HepG2 (cell line): ENCODE results near the gene NFYC. TPM values are rescaled to one million over a fixed set of nuclear protein-coding genes. Genes with fewer than 3 reads are reported as not detected.
A peak's percentile ranks its signal among the peaks of the same experiment; 100 is the strongest.

Experiments
- ATAC-seq: fragments of 200-7000 bp; cut with Tn5 transposase; 3 replicates; pipeline ENCODE4 v1.9.1; 2020; ENCODE audit warnings: mild to moderate bottlenecking, moderate library complexity
- BruUV-seq: library from RNA; stranded (reverse); fragments of 400-500 nt; replicated peaks from 2 replicates; lab custom pipeline; 2021; lab: Mats Ljungman, UMichigan
- CTCF ChIA-PET: fragments of 300-600 bp; formaldehyde crosslinking; extraction: SDS; loops from one replicate; lab custom pipeline; 2021; ENCODE audit warnings: low total read pairs, inconsistent platforms, low intra/inter-chr PET ratio; lab: Yijun Ruan, JAX
- POLR2A ChIA-PET: fragments of 350-600 bp; sonication (Branson Sonifier 250); formaldehyde crosslinking; loops from one replicate; lab custom pipeline; 2020; ENCODE audit warnings: antibody characterized with exemption, inconsistent platforms; lab: Yijun Ruan, JAX
- DNase-seq: peaks from one replicate; pipeline ENCODE4 v3.0.0-alpha.2; 2015; ENCODE audit warnings: low spot score
- FAIRE-seq: peaks from 3 replicates; lab custom pipeline; 2011; peaks lifted over from hg19 to GRCh38; lab: Jason Lieb, UNC
- H2AFZ ChIP-seq: one replicate; pipeline ENCODE4 v1.6.1; 2011; ENCODE audit warnings: low read length, inconsistent platforms
- H3K27ac ChIP-seq: fragments of 300-600 bp; 3 replicates; pipeline ENCODE4 v1.8.0; 2011; ENCODE audit warnings: mixed run types, mild to moderate bottlenecking, mixed read lengths, low read length, inconsistent platforms; ENCODE audit not compliant: insufficient read depth; ENCODE audit errors: extremely low read length
- H3K27me3 ChIP-seq, 2 experiments: fragments of 200-600 bp in 1 of 2; 2 replicates in 1 of 2; 3 replicates in 1 of 2; pipeline versions ENCODE4 v1.6.0 to v1.8.0; 2011; ENCODE audit warnings: low read length in 2 of 2, mild to moderate bottlenecking in 2 of 2, moderate library complexity in 2 of 2, inconsistent platforms in 1 of 2; ENCODE audit not compliant: insufficient read depth in 2 of 2, control insufficient read depth in 1 of 2
- H3K36me3 ChIP-seq, 2 experiments: fragments of 200-600 bp in 1 of 2; replicated peaks in 1 of 2; 2 replicates in 1 of 2; 3 replicates in 1 of 2; pipeline versions ENCODE4 v1.5.1 to v1.8.0; 2011; ENCODE audit warnings: low read length in 2 of 2, inconsistent platforms in 1 of 2; ENCODE audit not compliant: insufficient read depth in 2 of 2, control insufficient read depth in 1 of 2
- H3K4me1 ChIP-seq: 2 replicates; pipeline ENCODE4 v1.5.1; 2012; ENCODE audit warnings: low read length, inconsistent platforms; ENCODE audit not compliant: insufficient read depth
- H3K4me2 ChIP-seq: 2 replicates; pipeline ENCODE4 v1.6.0; 2011; ENCODE audit warnings: low read depth, low read length, inconsistent platforms
- H3K4me3 ChIP-seq, 3 experiments: fragments of 200-600 bp in 1 of 3; sonication (generic), shearing (Covaris generic) in 1 of 3; replicated peaks in 1 of 3; 2 replicates each; pipeline ENCODE4 v1.5.1; 2011 to 2016; ENCODE audit warnings: low read length in 3 of 3, inconsistent platforms in 2 of 3, low read depth in 2 of 3, mild to moderate bottlenecking in 2 of 3, control low read depth in 1 of 3, mixed read lengths in 1 of 3; ENCODE audit not compliant: insufficient read depth in 1 of 3
- H3K79me2 ChIP-seq: one replicate; pipeline ENCODE4 v1.6.1; 2011; ENCODE audit warnings: low read length, inconsistent platforms; ENCODE audit not compliant: insufficient read depth
- H3K9ac ChIP-seq: 2 replicates; pipeline ENCODE4 v1.6.0; 2011; ENCODE audit warnings: mild to moderate bottlenecking, low read depth, low read length, inconsistent platforms; ENCODE audit not compliant: insufficient read depth
- H3K9me3 ChIP-seq: 2 replicates; pipeline ENCODE4 v1.5.1; 2012; ENCODE audit warnings: mild to moderate bottlenecking, low read length
- H4K20me1 ChIP-seq: 2 replicates; pipeline ENCODE4 v1.6.0; 2011; ENCODE audit warnings: inconsistent platforms, mild to moderate bottlenecking, low read length, moderate library complexity; ENCODE audit not compliant: insufficient read depth
- ZMAT3 ChIP-seq: sonication (generic); formaldehyde crosslinking; conservative IDR thresholded peaks from 2 replicates; pipeline ENCODE4 v1.7.0; 2021; ENCODE audit warnings: missing genetic modification reagents
- ZNF646 ChIP-seq: sonication (generic); formaldehyde crosslinking; IDR thresholded peaks from 2 replicates; pipeline ENCODE4 v1.9.0; 2021; ENCODE audit warnings: mild to moderate bottlenecking, missing genetic modification reagents
- ZZZ3 ChIP-seq: sonication (generic); formaldehyde crosslinking; IDR thresholded peaks from 2 replicates; pipeline ENCODE4 v1.4.0; 2020; ENCODE audit warnings: missing genetic modification reagents, mild to moderate bottlenecking, borderline replicate concordance
- WGBS: methylation state at CpG from one replicate; pipeline ENCODE4 v1.1.6; 2017; ENCODE audit warnings: low lambda C conversion rate; 5-methylcytosine and 5-hydroxymethylcytosine counted together
- in situ Hi-C: cut with HindIII; loops from 2 replicates; pipeline ENCODE4 v1.10.0; 2017; ENCODE audit warnings: low pct_unique_long_range_greater_than_20kb; ENCODE audit not compliant: extremely low pct_ligation_motif_present
- intact Hi-C: fragments of 100-400 bp; cut with micrococcal nuclease; formaldehyde crosslinking; loops from one replicate; pipeline ENCODE4 v1.10.0; 2022; ENCODE audit not compliant: unreplicated experiment
- polyA plus RNA-seq, 8 experiments: library from polyadenylated mRNA; depleted of rRNA in 3 of 8; stranded (reverse) in 7 of 8; unstranded in 1 of 8; fragments of >200 nt; fragmentation: Illumina TruSeq in 4 of 8; extraction: Trizol in 4 of 8; gene quantifications; 2 replicates each; pipeline versions ENCODE4 v1.2.1 to v1.2.3, GENCODE V29; 2011 to 2016; ENCODE audit warnings: low read depth in 4 of 8, missing spikeins in 1 of 8, mixed read lengths in 1 of 8; ENCODE audit not compliant: insufficient read depth in 1 of 8
- total RNA-seq, 5 experiments: library from RNA; depleted of rRNA; stranded (reverse); fragments of >200 nt; fragmentation: Illumina TruSeq; extraction: Trizol; gene quantifications; 2 replicates each; pipeline ENCODE4 v1.2.3, GENCODE V29; 2016; ENCODE audit warnings: low read depth in 1 of 5
- TF ChIP-seq, protein P1 (sequence below): sonication (generic); formaldehyde crosslinking; IDR thresholded peaks from 2 replicates; pipeline ENCODE4 v1.9.0; 2021; ENCODE audit warnings: missing genetic modification reagents, borderline replicate concordance
- TF ChIP-seq, protein P2 (sequence below): sonication (generic); formaldehyde crosslinking; IDR thresholded peaks from 2 replicates; pipeline ENCODE4 v1.4.0; 2020; ENCODE audit warnings: missing genetic modification reagents
- TF ChIP-seq, protein P3 (sequence below): sonication (generic); formaldehyde crosslinking; IDR thresholded peaks from 2 replicates; pipeline ENCODE4 v1.4.0; 2020; ENCODE audit warnings: missing genetic modification reagents, borderline replicate concordance

NFYC gene
- total and polyA plus RNA-seq, 2 of the 13 experiments (the other 11 are each of a cell fraction or from before 2014, with no cell fraction given) = 33.9 to 73.7 TPM

DNA sequence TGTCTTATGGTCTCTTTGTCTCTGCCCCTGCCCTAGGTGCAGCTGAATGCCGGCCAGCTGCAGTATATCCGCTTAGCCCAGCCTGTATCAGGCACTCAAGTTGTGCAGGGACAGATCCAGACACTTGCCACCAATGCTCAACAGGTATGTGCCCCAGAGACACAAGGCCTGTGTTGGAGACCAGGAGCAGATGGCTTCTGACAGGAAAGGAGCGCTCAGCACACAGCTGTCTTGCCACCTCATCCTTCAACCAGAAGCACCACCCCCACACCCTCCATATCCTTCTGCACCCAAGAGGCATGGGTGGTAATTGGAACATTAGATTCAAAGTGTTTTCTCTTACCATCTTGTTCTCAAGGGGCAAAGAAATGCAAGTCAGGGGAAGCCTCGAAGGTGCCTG, 75.1 kb downstream of the NFYC start (continued):
- TF ChIP-seq ZNF646 (CRISPR knock-in tag) (no peak), ZZZ3 (CRISPR knock-in tag) (no peak)

GRCh38 chr1:40768146-40768990, 76.9 kb downstream of the NFYC start:
- BruUV-seq = TSS peak; percentile 2
- in situ Hi-C loops = no loop called here
- Histone ChIP-seq H3K4me1 (peaks cover 2% of the 10 kb centered on the region), H3K79me2 (no peaks in the 10 kb centered on the region), H3K9ac (no peak overlapping the region), H3K4me3 (no peak overlapping the region), H3K27me3 (no peaks in the 10 kb centered on the region), H3K36me3 (peaks cover 44 to 82% of the 10 kb centered on the region in 2 experiments), H2AFZ (no peak overlapping the region), H3K9me3 (no peaks in the 10 kb centered on the region), H3K27ac (no peak overlapping the region), H3K4me2 (no peak overlapping the region), H4K20me1 (no peaks in the 10 kb centered on the region)
- intact Hi-C loops = no loop called here
- ChIA-PET CTCF (no interaction called here), POLR2A (no interaction called here)
- FAIRE-seq = no peak
- DNase-seq = no peak
- 95% methylated on average over 6 of the region's 7 CpGs for WGBS
- ATAC-seq = no peak
- TF ChIP-seq, protein P1, sequence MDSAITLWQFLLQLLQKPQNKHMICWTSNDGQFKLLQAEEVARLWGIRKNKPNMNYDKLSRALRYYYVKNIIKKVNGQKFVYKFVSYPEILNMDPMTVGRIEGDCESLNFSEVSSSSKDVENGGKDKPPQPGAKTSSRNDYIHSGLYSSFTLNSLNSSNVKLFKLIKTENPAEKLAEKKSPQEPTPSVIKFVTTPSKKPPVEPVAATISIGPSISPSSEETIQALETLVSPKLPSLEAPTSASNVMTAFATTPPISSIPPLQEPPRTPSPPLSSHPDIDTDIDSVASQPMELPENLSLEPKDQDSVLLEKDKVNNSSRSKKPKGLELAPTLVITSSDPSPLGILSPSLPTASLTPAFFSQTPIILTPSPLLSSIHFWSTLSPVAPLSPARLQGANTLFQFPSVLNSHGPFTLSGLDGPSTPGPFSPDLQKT (CRISPR knock-in tag) = no peak
- no peak for TF ChIP-seq ZMAT3
- TF ChIP-seq, protein P2, sequence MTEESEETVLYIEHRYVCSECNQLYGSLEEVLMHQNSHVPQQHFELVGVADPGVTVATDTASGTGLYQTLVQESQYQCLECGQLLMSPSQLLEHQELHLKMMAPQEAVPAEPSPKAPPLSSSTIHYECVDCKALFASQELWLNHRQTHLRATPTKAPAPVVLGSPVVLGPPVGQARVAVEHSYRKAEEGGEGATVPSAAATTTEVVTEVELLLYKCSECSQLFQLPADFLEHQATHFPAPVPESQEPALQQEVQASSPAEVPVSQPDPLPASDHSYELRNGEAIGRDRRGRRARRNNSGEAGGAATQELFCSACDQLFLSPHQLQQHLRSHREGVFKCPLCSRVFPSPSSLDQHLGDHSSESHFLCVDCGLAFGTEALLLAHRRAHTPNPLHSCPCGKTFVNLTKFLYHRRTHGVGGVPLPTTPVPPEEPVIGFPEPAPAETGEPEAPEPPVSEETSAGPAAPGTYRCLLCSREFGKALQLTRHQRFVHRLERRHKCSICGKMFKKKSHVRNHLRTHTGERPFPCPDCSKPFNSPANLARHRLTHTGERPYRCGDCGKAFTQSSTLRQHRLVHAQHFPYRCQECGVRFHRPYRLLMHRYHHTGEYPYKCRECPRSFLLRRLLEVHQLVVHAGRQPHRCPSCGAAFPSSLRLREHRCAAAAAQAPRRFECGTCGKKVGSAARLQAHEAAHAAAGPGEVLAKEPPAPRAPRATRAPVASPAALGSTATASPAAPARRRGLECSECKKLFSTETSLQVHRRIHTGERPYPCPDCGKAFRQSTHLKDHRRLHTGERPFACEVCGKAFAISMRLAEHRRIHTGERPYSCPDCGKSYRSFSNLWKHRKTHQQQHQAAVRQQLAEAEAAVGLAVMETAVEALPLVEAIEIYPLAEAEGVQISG (CRISPR knock-in tag) = no peak
- TF ChIP-seq, protein P3, sequence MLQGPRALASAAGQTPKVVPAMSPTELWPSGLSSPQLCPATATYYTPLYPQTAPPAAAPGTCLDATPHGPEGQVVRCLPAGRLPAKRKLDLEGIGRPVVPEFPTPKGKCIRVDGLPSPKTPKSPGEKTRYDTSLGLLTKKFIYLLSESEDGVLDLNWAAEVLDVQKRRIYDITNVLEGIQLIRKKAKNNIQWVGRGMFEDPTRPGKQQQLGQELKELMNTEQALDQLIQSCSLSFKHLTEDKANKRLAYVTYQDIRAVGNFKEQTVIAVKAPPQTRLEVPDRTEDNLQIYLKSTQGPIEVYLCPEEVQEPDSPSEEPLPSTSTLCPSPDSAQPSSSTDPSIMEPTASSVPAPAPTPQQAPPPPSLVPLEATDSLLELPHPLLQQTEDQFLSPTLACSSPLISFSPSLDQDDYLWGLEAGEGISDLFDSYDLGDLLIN (CRISPR knock-in tag) = no peak
